Smooth muscle cell of the brain vasculature (primary cell): ENCODE data around the gene MAPKAP1.

ENCODE experiments used
- DNase-seq: peaks from one replicate; pipeline ENCODE4 v3.0.0-alpha.2; 2012; ENCODE audit warnings: low read depth, low spot score

MAPKAP1 gene

GRCh38 chr9:125706651-125707471, at the start of gene MAPKAP1:
TSS of gene MAPKAP1 (minus strand) at chr9:125707208. CDS start at chr9:125672574, 34,634 bp downstream.
- DNase-seq = peak; percentile 90

GRCh38 chr9:125756518-125756917, 49.5 kb upstream of the MAPKAP1 start:
- no peak for DNase-seq

DNA sequence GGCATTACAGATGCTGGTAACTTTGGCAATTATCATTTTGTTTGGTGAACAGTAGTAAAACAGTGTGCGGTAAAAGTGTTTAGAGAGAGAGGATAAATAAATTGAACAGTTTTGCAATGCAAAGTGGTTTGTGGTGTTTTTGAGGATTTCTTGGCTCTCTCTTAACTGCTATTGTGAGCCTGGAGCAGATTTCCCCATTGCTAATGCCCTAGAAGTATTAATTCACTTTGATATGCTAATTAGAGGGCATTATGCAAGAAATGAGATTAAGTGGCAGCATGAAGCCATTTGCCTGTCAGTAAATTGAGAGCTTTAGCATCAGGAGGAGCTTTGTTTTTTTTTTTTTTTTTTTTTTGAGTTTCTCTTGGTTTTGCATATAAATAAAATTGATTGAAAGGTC, 48.3 kb upstream of the MAPKAP1 start:
- DNase-seq = no peak

- DNase-seq = no peak
Measured at GRCh38 chr9:125754096-125754495, 47.1 kb upstream of the MAPKAP1 start.

DNA sequence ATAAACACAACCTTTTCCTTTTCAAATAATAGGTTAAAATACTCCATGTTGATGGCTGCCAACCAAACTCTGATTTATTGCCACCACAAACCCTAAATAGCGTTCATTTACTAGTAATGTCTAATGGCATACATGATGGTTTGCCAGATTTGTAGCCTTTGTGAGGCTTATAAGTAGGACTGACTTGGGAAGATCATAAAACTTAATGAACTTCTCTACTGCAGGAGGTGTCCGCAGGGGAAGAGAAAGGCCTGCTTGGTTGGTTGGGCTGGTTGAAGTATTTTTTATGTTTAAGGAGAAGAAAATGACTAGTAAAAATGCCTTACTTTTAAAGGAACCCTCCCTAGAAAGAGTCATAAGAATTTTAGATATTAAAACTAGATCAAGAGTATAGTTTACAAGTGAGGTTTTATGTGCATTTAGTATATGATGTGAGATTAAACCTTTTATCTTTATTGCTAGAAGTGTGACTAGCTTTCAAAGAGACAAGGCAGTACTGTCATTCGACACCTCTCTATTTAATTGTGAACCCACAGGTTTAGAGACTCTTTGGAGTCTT, 45.1 kb upstream of the MAPKAP1 start:
- no peak for DNase-seq

DNA sequence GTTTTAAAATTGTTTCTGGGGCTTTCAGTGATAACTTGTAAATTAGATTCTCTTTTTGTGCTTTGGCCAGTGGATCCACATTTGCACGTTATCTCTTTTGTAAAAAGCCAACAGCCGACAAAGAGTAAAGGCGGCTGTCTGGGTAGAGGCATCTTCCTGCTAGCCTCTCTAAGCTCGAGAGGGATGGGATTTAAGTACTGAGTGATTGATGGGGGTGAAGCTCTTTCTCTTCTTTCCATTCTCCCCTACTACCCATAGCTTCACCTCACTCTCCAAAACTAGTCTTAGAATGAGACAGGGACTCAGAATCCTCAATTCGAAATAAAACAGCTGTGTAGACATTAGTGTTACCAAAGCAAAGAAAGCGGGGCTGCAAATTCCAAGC, 43.6 kb upstream of the MAPKAP1 start:
- DNase-seq = no peak

DNA sequence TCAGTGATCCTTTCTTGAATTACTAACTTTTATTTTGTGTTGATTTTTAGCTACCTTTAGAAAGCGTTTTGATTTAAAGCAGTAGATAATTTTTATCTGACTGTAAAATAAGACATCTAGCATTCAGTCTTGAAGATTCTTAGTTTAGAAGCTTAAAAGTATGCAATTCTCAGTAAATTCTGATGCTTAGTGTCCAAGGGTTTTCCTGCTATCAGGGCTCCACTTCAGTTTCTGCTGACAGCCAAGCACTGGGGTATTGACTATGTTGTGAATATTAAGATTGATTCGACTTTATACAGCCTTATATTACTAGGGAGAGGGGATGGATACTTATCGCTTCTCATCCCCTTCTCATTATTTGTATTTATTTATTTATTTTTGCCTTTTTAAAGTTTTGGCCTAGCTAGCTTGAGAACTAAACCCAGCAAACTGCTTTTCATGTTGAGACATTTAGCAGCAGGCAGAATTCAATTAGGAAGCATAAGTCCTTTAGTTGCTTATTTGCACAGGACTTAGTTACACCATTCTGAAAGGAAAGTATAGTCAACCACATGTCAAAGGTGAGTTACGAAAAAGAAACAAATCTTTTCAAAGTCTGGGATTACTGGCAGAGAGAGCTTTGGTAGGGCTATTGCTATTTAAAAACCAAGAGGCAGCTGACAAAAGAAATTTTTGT, 43.1 kb upstream of the MAPKAP1 start:
- DNase-seq = no peak

DNA sequence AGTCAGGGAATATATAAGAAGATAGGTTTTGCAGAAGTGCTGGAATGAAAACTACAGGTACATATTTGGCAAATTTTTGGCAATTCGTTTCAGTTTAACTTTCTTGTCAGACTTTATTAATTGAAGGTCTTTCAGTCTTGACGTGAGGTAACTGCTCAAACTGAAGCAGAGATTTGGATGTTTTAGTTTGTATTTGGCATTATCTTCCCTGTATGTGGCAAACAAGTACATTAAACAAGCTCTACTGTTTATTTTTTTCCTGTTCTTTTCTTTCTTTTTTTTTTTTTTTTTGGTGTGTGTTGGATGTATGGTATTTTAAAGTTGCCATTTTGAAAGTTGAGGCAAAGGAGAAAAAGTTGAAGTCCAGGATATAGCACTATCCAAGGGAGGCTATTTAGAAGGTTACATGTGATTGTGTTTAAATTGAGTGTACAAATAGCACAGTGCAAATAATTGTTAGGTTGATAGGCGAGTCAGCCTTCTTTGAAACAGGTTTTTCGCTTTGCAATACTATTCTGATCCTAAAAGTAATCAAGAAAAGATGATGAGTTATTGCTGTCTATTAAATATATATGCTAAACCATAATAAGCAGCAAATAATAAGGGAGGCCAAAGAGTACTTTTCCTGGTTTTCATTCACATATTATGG, 42.4 kb upstream of the MAPKAP1 start:
- DNase-seq = no peak

- DNase-seq = no peak
Measured at GRCh38 chr9:125748446-125749099, 41.6 kb upstream of the MAPKAP1 start.

DNA sequence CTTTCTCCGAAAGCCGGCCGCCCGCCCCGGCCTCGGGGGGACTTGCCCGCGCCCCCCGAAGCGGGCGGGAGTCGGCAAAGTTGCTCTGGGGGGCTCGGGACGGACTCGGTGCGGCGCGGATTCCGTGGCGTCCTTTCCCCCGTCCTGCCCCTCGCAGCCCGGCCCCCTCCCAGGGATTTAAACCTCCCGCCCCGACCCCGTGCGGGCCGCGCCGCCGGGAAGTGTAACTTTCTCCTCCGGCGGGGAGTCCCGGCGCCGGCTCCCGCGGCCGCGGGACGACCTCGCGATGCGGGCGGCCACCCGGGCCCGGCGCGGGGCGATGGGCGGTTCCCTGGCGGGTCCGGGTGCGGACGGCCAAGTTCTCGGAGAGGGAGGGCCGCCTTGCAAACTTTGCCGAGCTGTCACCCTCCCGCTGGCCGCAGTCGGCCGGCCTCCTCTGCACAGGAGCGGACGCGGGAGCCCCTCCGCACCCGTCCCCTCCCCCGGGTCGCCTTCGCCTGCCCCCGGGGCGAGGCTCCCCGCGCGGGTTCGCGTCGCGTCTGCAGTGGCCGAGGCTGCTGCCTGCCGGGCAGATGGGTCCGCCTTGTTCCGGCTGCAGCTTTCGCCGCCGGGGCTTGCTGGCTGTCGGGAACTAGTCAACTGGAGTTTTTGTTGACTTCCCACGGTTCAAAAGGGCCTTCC, 40.9 kb upstream of the MAPKAP1 start:
- DNase-seq = no peak

- DNase-seq = no peak
Measured at GRCh38 chr9:125747053-125747764, 40.2 kb upstream of the MAPKAP1 start, which contains the start of gene PBX3. TSS of gene PBX3 (plus strand) at chr9:125747373.

- DNase-seq = no peak
Measured at GRCh38 chr9:125746774-125747052, 39.7 kb upstream of the MAPKAP1 start.

DNA sequence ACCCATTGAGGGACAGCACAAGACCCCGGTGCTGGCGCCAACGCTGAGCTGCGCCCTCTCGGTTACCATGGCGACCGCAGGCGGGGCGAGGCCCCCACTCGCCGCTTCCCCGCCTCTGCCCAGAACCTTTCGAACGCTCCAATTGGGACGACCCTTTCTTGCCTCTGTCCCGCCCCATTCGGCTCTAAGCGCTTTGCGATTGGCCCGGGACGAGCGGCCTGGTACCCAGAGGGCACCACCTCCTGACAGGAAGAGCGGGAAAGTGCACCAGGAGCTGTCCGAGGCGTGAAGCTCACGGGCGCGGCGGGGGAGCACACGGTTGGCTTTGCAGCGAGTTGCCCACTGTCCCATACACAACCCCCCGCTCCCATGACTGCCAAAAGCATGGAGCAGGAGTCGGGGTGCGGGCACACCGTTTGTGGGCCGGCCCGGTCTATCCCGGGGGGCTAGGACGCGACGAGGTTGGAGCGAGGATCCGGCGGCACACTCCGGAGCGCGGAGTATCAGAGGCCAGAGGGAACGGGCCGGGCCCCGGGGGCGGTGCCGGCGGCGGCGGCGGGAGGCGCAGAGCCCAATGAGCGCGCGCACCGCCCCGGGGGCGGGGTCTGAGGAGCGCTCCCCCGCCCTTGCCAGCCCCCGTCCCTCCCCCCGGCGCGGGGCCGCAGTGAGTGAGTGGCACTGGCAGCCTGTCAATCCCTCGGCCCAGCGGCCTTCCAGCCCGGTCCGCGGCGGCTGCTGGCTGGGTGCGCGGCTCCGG, 39.2 kb upstream of the MAPKAP1 start:
- DNase-seq = peak; percentile 69

DNA sequence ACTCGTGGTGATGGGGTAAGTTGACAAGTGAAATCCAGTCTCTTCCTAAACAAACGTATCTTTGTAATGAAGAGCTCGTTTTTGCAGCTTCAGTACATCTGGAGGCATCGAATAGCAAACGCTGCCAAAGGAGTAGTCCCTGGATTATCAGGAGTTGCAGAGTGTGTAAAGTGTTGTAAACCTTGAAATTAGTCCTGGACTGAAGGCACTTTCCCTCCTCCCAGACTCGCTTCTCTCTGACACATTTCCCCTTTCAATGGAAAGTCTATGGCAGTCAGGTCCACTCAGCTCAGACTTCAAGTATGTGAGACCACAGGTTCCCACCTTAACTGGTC, 38.6 kb upstream of the MAPKAP1 start:
- DNase-seq = no peak

DNA sequence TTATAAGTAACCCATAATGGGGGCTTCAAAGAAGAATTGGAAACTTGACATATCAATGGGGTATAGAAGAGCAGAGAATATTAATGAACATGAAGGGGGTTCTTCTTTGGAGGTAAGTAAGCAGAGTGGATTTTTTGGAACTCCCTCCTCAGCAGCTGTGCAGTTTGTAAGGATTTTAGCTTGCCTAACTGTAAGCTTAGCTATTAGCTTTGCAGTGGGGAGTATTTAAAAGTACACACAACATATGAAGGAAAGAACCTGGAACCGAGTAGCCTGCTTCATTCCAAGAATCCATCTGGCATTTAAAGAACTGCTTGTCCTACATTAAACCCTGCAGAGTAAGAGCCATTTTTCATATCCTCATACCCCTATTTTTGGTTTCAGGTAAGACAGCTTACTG, 38.0 kb upstream of the MAPKAP1 start:
- DNase-seq = no peak

- DNase-seq = no peak
Measured at GRCh38 chr9:125744616-125745015, 37.6 kb upstream of the MAPKAP1 start.

DNA sequence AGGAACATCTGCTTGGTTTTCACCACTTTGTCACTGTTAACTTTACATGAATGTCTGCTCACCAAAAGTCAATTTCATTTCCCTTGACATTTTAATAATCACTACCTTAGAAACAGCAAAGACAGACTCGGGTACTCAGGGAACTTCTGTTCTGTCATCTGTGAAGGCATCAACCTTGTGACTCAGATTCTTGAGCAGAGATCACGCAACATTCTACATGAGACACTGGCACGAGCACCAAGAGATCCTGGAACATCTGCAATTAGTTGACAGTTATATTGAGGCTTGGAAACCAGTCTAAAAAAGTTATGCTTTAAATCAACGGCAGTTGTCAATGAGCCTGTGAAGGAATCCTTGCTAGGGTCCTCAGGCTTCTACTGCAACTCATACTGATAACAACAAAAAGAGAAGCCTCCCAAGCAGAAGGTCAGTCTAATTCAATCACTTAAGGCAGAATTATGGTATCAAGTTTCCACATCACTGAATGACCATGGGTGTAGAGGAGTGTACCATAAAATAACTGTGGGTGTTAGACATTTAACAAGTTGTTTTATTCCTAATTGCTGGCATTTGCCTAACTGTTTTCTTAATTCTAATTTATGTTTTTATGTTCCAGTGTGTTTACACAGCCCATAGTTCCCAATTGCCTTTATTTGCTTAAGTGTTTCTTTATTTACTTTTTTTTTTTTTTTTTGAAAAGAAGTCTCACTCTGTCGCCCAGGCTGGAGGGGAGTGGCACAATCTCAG, 36.8 kb upstream of the MAPKAP1 start:
- DNase-seq = no peak

GRCh38 chr9:125742657-125743056, 35.6 kb upstream of the MAPKAP1 start:
- DNase-seq = no peak

DNA sequence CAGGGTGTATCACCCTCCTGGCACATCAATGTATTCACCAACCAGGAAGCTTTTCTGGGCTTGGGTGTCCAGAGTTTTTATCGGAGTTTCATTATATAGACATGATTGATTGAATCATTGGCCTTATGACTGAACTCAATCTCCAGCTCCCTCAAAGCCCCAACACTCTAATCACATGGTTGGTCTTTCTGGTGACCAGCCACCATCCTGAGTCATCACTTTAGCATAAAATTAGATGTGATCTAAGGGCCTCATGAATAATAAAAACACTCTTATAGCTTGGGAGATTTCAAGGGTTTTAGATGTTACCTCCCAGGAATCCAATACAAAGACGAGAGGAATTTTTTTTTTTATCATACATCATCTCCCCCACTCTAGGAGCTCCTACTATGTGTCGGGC, 32.4 kb upstream of the MAPKAP1 start:
- no peak for DNase-seq
